Measurements from ENCODE around the gene HOXA6.

Gene HOXA6

DNA sequence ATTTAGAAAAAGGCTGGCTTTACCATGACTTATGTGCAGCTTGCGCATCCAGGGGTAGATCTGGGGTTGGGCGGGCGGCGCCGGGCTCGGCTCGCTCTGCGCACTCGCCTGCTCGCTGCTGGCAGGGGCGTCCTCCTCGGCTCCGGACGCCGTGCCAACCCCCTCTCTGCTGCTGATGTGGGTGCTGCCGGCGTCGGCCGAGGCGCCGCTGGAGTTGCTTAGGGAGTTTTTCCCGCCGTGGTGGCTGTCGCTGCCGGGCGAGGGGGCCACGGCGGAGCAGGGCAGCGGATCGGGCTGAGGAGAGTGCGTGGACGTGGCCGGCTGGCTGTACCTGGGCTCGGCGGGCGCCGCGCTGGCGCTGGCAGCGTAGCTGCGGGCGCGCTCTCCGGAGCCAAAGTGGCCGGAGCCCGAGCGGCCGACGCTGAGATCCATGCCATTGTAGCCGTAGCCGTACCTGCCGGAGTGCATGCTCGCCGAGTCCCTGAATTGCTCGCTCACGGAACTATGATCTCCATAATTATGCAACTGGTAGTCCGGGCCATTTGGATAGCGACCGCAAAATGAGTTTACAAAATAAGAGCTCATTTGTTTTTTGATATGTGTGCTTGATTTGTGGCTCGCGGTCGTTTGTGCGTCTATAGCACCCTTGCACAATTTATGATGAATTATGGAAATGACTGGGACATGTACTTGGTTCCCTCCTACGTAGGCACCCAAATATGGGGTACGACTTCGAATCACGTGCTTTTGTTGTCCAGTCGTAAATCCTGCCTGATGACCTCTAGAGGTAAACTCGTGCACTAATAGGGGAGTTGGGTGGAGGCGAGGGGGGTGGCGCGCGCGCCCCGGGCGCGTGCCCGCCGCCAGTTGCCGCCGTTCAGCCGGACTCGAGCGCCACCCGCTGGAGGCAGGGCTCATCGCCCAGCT, 4.3 kb downstream of the HOXA6 start, which contains the start of gene HOXA5:
Gene HOXA5 (minus strand): TSS at position 659 of the 927 bp plus-strand sequence. CDS start 74 bp downstream, at position 585.
- peak within 1 kb of the TSS; percentile 62 for H3K9ac ChIP-seq (ENCODE audit: low read depth, low read length)
- peaks cover 11% of the 10 kb centered on the region for H3K4me1 ChIP-seq (ENCODE audit: control insufficient read depth, insufficient read depth, low read length)
- no peaks in the 10 kb centered on the region for H3K27me3 ChIP-seq (ENCODE audit: control insufficient read depth, insufficient read depth, low read length)
- H3K4me3 ChIP-seq (ENCODE audit: low read length) = peak within 1 kb of the TSS; percentile 67
- H3K36me3 ChIP-seq (ENCODE audit: insufficient read depth, low read length) = peaks cover 54% of the 10 kb centered on the region
- H3K4me2 ChIP-seq (ENCODE audit: low read length) = peak within 1 kb of the TSS; percentile 91
- no peaks in the 10 kb centered on the region for H3K9me3 ChIP-seq (replicated peaks; ENCODE audit: low read length)

DNA sequence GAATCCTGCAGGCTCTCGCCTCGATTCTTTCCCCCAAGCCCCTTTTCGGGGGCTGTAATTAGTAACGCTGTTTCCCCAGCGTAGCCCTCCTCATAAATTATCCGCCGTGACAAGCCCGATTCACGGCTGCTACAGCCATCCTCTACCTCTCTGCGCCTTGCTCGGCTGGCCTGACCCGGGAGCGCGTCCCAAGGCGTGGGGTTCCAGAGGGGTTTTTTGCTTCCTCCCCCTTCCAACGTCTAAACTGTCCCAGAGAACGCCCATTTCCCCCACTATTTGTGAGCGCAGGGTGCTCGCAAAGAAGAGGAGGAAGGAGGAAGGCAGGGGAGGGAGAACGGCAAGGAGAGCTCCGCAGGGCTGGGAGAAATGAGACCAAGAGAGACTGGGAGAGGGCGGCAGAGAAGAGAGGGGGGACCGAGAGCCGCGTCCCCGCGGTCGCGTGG, 5.0 kb downstream of the HOXA6 start:
- Histone ChIP-seq H3K4me1 (ENCODE audit: control insufficient read depth, insufficient read depth, low read length) (peaks cover 7% of the 10 kb centered on the region), H3K9ac (ENCODE audit: low read depth, low read length) (peak overlapping the region; percentile 62), H3K36me3 (ENCODE audit: insufficient read depth, low read length) (peaks cover 54% of the 10 kb centered on the region), H3K9me3 (replicated peaks; ENCODE audit: low read length) (no peaks in the 10 kb centered on the region), H3K4me2 (ENCODE audit: low read length) (peak overlapping the region; percentile 91), H3K4me3 (ENCODE audit: low read length) (peak overlapping the region; percentile 67), H3K27me3 (ENCODE audit: control insufficient read depth, insufficient read depth, low read length) (no peaks in the 10 kb centered on the region)

DNA sequence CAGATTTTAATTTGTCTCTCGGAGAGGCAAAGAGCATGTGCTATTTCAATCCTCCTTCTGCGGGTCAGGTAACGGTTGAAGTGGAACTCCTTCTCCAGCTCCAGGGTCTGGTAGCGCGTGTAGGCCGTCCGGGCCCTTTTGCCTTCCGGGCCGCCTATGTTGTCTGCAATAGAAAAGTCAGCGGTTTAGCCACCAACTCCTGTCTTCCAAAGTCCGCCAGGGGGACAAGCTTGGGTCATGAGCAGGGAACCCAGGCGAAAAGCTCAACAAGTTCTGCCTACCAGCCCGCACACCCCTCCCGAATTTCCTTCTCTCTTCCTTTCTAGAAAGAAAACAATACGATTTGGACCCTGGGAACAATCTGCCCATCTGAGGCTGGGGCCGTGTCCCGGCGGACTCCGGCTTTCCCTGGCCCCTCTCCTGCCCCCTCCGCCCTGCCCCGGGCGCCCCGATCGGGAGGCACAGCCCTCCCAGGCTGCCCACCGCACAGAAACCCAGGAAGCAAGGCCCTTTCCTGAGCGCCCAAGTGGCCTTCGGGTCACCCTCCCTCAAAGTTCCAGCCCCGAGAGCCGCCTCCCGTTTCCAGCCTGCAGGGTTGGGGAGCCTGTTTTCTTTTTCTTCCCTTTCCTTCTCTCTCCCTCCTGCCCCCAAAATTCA, 5.5 kb downstream of the HOXA6 start:
- H3K27me3 ChIP-seq (ENCODE audit: control insufficient read depth, insufficient read depth, low read length) = no peaks in the 10 kb centered on the region
- H3K9me3 ChIP-seq (replicated peaks; ENCODE audit: low read length) = no peaks in the 10 kb centered on the region
- no peak overlapping the region for H3K4me2 ChIP-seq (ENCODE audit: low read length)
- H3K4me1 ChIP-seq (ENCODE audit: control insufficient read depth, insufficient read depth, low read length) = peaks cover 7% of the 10 kb centered on the region
- H3K4me3 ChIP-seq (ENCODE audit: low read length) = no peak overlapping the region
- peaks cover 54% of the 10 kb centered on the region for H3K36me3 ChIP-seq (ENCODE audit: insufficient read depth, low read length)
- peak overlapping the region; percentile 62 for H3K9ac ChIP-seq (ENCODE audit: low read depth, low read length)

DNA sequence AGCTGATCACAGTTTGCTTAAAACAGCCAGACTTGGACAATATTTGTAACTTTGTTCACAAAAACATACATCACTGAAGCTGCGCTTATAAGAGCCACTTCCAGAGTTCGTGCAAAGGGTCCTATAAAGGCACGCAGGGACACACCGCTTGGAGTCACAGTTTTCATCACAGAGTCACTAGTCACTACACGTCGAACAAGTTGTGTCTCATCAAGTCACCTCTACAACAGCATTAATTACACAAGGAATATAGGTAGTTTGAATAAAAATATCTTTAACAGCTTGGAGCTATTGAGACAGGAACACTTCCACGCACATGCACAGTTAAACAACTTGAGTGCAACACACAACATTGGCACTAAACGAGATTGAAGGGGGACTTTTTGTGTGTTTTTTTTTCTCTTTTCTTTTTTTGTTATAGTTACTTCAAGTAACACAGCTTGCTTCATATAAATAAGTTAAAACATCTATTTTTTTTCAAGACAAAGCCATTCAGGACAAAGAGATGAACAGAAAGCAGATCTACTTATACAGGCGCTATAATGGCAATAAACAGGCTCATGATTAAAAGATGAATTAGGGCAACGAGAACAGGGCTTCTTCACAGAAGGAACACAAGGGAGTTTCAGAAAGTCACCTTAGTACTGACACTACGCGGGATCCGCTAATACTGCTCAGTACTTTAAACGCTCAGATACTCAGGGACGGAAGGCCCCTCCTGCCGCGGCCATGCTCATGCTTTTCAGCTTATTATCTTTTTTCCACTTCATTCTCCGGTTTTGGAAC, 6.2 kb downstream of the HOXA6 start:
- H3K4me3 ChIP-seq (ENCODE audit: low read length) = no peak overlapping the region

DNA sequence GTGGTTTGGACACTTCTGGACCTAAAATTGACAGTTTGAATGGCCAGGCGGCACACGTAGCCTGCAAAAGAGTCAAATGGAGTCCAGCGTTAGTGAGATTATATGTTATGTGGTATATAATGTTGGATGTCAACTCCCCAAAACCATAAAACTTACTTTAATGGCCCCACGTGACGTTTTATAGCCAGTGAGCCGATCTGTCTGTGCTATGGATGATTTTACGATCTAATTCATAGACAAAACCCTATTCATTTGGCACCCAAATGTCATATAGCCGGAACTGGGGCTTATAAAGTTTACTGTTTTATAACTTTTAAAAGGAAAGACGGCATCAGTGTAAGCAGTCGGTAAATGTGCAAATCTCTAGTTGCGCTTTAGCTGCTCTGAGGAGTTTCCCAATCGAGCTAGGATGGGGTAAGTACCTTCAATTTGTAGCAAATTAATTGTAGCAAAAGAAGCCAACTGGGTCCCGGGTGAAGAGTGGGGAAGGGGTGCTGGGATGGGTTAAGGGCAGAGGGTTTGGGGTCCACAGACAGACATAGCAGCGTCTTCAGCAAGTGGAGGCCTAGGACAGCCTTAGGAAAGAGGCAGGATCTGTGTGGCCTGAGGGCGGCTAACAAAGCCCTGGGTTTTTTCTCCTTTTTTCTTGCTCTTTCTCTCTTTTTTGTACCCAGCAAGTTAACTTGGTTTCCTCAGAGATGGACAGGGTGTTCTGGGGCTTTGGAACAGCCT, 7.3 kb downstream of the HOXA6 start:
- H3K4me3 ChIP-seq (ENCODE audit: low read length) = no peak overlapping the region
- no peaks in the 10 kb centered on the region for H3K9me3 ChIP-seq (replicated peaks; ENCODE audit: low read length)
- H3K4me2 ChIP-seq (ENCODE audit: low read length) = no peak overlapping the region
- peaks cover 38% of the 10 kb centered on the region for H3K36me3 ChIP-seq (ENCODE audit: insufficient read depth, low read length)
- H3K27me3 ChIP-seq (ENCODE audit: control insufficient read depth, insufficient read depth, low read length) = no peaks in the 10 kb centered on the region
- no peak overlapping the region for H3K9ac ChIP-seq (ENCODE audit: low read depth, low read length)
- peaks cover 23% of the 10 kb centered on the region for H3K4me1 ChIP-seq (ENCODE audit: control insufficient read depth, insufficient read depth, low read length)

More for the DNA sequence above, 6.2 kb downstream of the HOXA6 start:
- Histone ChIP-seq H3K4me2 (ENCODE audit: low read length) (no peak overlapping the region), H3K36me3 (ENCODE audit: insufficient read depth, low read length) (peaks cover 49% of the 10 kb centered on the region), H3K9ac (ENCODE audit: low read depth, low read length) (no peak overlapping the region), H3K9me3 (replicated peaks; ENCODE audit: low read length) (no peaks in the 10 kb centered on the region), H3K4me1 (ENCODE audit: control insufficient read depth, insufficient read depth, low read length) (peaks cover 12% of the 10 kb centered on the region), H3K27me3 (ENCODE audit: control insufficient read depth, insufficient read depth, low read length) (no peaks in the 10 kb centered on the region)

DNA sequence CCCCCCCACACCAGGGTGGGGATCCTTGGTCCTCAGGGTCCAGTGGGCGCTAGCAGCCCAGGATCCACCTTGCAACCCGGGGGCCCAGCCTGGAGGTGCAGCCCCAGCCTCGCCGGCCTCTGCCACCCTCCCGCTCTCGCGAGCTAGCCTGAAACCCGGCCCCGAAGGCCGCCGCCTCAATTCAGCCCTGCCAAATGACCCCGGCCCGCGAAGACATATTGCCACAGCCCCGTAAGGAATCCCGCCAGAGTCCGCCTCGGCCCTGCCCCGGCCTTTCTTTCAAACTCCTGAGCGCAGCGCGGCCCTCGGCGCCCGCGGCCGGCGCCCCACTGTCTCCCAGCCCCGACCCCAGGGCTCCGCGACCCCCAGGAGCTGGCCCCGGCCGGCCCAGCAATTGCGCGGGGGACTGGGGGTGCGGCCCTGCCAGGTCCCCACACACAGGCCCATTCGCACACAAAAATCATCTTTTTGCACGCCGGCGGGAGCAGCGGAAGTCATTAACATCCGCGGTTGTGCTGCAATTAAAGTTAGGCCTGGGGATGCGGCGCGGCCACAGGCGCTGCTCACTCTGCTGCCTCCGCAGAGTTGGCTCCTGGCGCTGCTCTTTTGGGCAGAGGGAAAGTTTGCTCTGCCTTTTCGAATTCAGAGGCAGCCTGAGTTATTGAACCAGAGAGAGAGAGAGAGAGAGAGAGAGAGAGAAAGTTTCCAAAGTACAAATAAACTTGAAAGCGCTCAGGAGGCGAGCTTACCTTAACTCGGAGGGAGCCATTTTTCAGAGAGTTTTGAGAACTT, 8.0 kb downstream of the HOXA6 start:
- Histone ChIP-seq H3K9ac (ENCODE audit: low read depth, low read length) (no peak overlapping the region), H3K4me1 (ENCODE audit: control insufficient read depth, insufficient read depth, low read length) (peaks cover 30% of the 10 kb centered on the region), H3K9me3 (replicated peaks; ENCODE audit: low read length) (no peaks in the 10 kb centered on the region), H3K36me3 (ENCODE audit: insufficient read depth, low read length) (peaks cover 31% of the 10 kb centered on the region), H3K4me2 (ENCODE audit: low read length) (no peak overlapping the region), H3K27me3 (ENCODE audit: control insufficient read depth, insufficient read depth, low read length) (no peaks in the 10 kb centered on the region), H3K4me3 (ENCODE audit: low read length) (no peak overlapping the region)

DNA sequence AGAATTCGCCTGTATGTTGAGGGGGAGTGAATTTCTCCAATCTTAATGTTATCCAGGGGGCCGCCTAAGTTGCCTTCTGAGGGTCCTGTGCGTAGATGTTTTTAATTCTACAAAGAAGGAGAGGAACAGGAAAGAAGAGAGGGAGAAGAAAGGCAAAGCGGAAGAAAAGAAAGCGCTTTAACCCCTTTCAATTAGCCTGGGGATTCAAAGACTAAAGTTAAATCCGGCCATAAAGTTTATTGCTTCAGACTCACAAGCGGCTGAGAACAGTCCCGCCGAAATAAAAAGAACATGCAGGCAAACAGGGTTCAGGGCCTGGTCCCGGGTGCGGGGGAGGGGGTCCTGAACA, 8.6 kb downstream of the HOXA6 start:
- H3K9me3 ChIP-seq (replicated peaks; ENCODE audit: low read length) = no peaks in the 10 kb centered on the region
- no peak overlapping the region for H3K4me2 ChIP-seq (ENCODE audit: low read length)
- H3K27me3 ChIP-seq (ENCODE audit: control insufficient read depth, insufficient read depth, low read length) = no peaks in the 10 kb centered on the region
- peaks cover 35% of the 10 kb centered on the region for H3K4me1 ChIP-seq (ENCODE audit: control insufficient read depth, insufficient read depth, low read length)
- H3K4me3 ChIP-seq (ENCODE audit: low read length) = no peak overlapping the region
- peaks cover 26% of the 10 kb centered on the region for H3K36me3 ChIP-seq (ENCODE audit: insufficient read depth, low read length)
- H3K9ac ChIP-seq (ENCODE audit: low read depth, low read length) = no peak overlapping the region

DNA sequence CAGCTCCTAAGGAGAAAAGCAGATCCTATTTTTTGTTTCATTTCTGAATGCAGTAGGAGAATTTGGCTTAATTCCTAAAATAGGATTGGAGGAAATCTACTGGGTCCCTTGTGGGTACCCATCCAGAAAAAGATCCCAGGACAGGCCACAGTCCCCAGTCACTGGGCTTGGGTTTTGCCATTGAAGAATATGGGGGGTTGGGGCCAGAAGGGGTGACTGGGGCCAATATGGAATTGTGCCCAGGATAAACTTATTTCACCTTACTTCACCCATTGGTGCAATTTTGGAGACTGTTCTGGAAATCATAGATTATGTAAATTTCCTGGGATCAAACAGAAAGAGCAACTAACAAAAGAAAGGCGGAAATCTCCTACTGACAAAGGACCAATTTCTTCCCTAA, 9.1 kb downstream of the HOXA6 start:
- Histone ChIP-seq H3K4me3 (ENCODE audit: low read length) (no peak overlapping the region), H3K4me1 (ENCODE audit: control insufficient read depth, insufficient read depth, low read length) (peaks cover 39% of the 10 kb centered on the region), H3K27me3 (ENCODE audit: control insufficient read depth, insufficient read depth, low read length) (no peaks in the 10 kb centered on the region)

DNA sequence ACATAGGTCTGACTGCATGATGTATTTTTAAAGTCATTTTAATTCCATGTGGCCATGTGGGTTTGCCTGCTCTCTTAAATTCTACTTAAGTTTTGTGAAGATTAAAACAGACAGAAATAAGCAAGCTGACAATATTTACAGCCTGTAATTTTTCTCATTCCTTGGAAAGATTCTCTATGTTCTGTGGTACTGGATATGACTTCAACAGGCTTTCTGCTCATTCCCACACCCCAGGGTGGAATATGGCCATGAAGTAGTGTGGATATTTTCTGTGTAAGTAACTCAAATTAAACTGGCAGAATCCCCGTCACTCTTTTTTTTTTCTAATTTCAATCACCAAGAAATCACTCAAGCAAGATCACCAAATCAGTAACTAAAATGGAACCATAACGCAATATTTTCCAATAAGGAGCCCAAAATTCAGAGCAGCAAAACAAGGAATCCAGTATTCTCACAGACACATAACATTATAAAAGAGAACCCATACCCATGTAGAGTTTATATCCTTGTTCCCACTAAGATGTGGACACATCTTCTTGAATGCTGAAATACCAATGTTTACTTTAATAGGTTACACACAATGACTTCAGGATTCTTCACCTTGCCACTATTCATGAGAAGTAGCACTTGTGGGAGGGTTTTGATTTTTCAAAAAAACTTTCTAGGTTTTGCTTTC, 9.8 kb downstream of the HOXA6 start:
- Histone ChIP-seq H3K4me2 (ENCODE audit: low read length) (no peak overlapping the region), H3K4me3 (ENCODE audit: low read length) (no peak overlapping the region), H3K9ac (ENCODE audit: low read depth, low read length) (no peak overlapping the region), H3K27me3 (ENCODE audit: control insufficient read depth, insufficient read depth, low read length) (no peaks in the 10 kb centered on the region), H3K9me3 (replicated peaks; ENCODE audit: low read length) (no peaks in the 10 kb centered on the region), H3K36me3 (ENCODE audit: insufficient read depth, low read length) (peaks cover 24% of the 10 kb centered on the region), H3K4me1 (ENCODE audit: control insufficient read depth, insufficient read depth, low read length) (peaks cover 39% of the 10 kb centered on the region)

More for the DNA sequence above, 9.1 kb downstream of the HOXA6 start:
- Histone ChIP-seq H3K9ac (ENCODE audit: low read depth, low read length) (no peak overlapping the region), H3K4me2 (ENCODE audit: low read length) (no peak overlapping the region), H3K9me3 (replicated peaks; ENCODE audit: low read length) (no peaks in the 10 kb centered on the region), H3K36me3 (ENCODE audit: insufficient read depth, low read length) (peaks cover 24% of the 10 kb centered on the region)

DNA sequence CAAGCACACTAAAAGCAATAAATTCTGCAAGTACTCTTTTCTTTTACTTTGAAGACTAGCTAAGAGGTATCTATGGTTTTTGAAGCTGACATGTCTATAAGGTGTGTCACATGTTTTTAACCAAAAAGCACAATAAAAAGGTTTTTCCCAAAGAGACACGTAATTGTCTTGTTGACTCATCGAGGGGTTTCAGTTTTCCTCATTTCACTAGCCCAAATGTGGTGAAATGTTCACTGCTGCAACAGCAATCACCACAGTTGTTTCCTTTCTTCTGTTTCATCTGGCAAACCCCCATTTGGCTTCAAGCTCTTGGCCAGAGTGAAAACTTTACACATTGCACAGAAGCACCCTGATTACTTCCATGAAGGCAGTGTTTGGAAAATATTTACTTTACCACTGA, 13.2 kb downstream of the HOXA6 start:
- peak overlapping the region; percentile 28 for H3K9ac ChIP-seq (ENCODE audit: low read depth, low read length)
- peaks cover 52% of the 10 kb centered on the region for H3K4me1 ChIP-seq (ENCODE audit: control insufficient read depth, insufficient read depth, low read length)

More for the DNA sequence above, 13.2 kb downstream of the HOXA6 start:
- H3K4me2 ChIP-seq (ENCODE audit: low read length) = peak overlapping the region; percentile 63
- no peaks in the 10 kb centered on the region for H3K27me3 ChIP-seq (ENCODE audit: control insufficient read depth, insufficient read depth, low read length)
- H3K4me3 ChIP-seq (ENCODE audit: low read length) = no peak overlapping the region
- H3K36me3 ChIP-seq (ENCODE audit: insufficient read depth, low read length) = peaks cover 2% of the 10 kb centered on the region
- no peaks in the 10 kb centered on the region for H3K9me3 ChIP-seq (replicated peaks; ENCODE audit: low read length)
